Coronary artery (tissue), 2 donors: ENCODE results near the gene LIPA.

Experiments used
- DNase-seq: peaks from one replicate; pipeline ENCODE4 v3.0.0-alpha.2; 2017; ENCODE audit warnings: low spot score
- H3K27ac ChIP-seq, 2 donors: fragments of 200-600 bp; sonication (generic); one replicate each; pipeline ENCODE4 v1.5.1; 2016 to 2019
- H3K4me3 ChIP-seq: fragments of 200-600 bp; sonication (generic); 2 replicates; pipeline ENCODE4 v1.5.1; 2016; ENCODE audit warnings: mild to moderate bottlenecking, moderate library complexity
- TF ChIP-seq, protein P1 (sequence below): fragments of 200-600 bp; sonication (generic); IDR thresholded peaks from one replicate; pipeline ENCODE4 v1.5.1; 2019; ENCODE audit warnings: antibody characterized with exemption

LIPA gene

DNA sequence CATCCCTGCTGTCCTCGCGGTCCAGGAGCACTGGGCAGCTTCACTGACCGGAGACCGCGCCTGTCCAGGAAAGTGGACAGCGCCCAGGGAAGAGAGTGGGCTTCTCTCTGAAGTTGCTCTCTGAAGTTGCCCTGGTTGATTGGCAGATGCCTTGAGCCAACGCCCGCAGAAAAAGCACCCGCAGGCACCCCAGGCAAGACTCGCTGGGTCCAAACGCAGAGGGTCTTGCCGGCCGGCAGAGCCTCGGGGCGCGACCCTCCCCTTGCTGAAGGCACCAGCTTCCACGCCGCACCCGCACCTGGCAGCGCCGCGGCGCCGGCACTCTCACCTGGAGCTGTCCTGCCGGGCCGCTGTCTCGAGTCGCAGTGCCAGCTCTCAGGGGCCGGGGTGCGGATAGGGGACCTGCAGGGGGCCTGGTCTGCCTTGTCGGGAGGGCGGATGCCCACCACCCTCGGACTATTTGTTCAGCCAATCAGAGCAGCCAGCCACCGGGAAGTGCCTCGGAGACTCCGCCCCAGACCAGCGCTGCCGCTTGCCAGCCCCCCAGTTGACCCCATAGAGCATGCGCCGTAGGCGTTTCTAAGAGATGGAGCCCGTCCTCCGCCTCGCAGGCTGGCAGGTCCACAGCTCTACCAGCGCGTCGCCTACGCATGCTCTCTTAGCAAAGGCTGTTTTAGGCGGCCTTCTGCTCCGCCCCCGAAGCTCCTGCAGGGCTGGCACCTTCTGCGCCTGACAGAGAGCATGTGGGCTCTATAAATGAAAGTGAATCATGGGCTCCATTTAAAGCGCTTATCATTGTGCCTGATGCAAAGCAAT, at the start of gene LIPA:
Gene LIPA (minus strand): TSS at position 367 of the 816 bp plus-strand sequence. CDS start 4,127 bp downstream, outside the sequence.
- peak within 1 kb of the TSS; percentile 87 for H3K4me3 ChIP-seq
- DNase-seq, result peak; percentile 97
- TF ChIP-seq, protein P1, sequence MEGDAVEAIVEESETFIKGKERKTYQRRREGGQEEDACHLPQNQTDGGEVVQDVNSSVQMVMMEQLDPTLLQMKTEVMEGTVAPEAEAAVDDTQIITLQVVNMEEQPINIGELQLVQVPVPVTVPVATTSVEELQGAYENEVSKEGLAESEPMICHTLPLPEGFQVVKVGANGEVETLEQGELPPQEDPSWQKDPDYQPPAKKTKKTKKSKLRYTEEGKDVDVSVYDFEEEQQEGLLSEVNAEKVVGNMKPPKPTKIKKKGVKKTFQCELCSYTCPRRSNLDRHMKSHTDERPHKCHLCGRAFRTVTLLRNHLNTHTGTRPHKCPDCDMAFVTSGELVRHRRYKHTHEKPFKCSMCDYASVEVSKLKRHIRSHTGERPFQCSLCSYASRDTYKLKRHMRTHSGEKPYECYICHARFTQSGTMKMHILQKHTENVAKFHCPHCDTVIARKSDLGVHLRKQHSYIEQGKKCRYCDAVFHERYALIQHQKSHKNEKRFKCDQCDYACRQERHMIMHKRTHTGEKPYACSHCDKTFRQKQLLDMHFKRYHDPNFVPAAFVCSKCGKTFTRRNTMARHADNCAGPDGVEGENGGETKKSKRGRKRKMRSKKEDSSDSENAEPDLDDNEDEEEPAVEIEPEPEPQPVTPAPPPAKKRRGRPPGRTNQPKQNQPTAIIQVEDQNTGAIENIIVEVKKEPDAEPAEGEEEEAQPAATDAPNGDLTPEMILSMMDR, result no peak
- H3K27ac ChIP-seq, result peak within 1 kb of the TSS; percentile 75 to 89

DNA sequence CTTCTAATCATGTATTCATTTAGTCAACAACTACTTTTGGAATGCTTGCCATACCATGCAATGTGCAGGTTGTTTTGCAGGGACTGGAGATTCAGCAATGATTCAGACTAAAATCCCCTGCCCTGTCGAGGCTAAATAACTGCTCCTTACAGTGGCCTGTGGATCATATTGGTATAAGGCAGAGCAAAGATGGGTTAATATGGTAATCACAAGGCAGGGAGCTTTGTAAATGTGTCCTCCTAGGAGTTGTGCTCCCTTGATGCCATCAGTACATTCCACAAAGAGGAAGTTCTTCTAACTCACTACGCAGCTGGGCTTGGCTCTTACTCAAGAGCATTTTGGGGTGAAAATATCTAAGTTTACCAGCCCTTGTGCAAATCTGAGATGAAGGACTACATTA, 49.7 kb upstream of the LIPA start:
- TF ChIP-seq, protein P1, result no peak
- peak overlapping the region; percentile 82 to 87 for H3K27ac ChIP-seq
- peak overlapping the region; percentile 66 for H3K4me3 ChIP-seq
- DNase-seq, result no peak

DNA sequence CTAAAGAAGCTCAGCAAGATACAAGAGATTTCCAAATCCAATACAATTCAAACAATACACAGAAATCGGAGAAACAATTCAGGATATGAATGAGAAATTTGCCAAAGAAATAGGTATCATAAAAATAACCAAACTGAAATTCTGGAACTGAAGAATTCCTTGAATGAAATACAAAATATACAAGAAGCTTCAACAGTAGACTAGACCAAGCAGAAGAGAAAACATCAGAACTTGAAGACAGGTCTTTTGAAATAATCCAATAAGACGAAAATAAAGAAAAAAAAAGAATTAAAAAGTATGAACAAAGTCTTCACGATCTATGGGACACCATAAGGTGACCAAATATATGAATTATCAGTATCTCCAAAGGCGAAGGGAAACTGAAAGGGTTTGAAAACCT, 47.5 kb upstream of the LIPA start:
- no peak for DNase-seq
- H3K4me3 ChIP-seq, result no peak overlapping the region
- H3K27ac ChIP-seq, result no peak overlapping the region
- TF ChIP-seq, protein P1, result no peak

DNA sequence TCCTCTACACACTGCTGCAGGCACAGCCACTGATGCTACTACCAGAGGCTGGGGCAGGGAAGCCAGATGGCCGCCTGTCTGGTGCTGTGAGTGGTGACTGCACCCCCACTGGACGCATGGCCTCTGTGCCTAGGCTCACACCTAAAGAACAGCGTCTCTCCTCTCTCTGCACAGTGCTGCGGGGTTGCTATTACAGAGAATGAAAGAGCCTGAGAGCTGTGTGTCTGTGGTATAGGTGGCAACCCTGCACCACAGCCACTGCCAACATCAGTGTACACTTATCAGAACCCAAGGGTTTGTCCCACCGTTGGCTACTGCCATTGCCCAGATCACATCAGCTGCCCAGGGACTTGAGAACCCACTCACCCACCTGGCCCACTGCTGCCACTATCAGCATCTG, 46.2 kb upstream of the LIPA start:
- TF ChIP-seq, protein P1, result no peak
- H3K4me3 ChIP-seq, result no peak overlapping the region
- H3K27ac ChIP-seq, result no peak overlapping the region
- no peak for DNase-seq

DNA sequence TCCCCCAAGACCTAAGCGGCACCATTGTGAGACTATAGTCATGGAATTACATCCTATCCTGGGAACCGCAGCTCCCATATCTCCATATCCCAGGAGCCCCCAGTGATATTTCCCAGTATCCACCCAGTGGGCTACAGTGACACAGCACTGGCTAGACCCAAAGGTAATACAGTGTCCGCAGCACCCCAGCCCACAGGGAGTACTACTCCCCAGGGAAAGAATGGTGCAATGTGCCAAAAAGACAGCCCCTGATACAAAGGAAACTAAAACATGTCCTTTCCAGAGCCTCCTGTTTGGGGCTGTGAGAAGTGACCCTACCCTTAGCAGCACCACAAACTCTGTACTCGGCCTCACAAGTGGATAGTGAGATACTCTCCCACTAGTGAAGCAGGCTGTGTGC, 45.8 kb upstream of the LIPA start:
- TF ChIP-seq, protein P1, result no peak
- Histone ChIP-seq H3K4me3 (no peak overlapping the region), H3K27ac (no peak overlapping the region)
- no peak for DNase-seq

DNA sequence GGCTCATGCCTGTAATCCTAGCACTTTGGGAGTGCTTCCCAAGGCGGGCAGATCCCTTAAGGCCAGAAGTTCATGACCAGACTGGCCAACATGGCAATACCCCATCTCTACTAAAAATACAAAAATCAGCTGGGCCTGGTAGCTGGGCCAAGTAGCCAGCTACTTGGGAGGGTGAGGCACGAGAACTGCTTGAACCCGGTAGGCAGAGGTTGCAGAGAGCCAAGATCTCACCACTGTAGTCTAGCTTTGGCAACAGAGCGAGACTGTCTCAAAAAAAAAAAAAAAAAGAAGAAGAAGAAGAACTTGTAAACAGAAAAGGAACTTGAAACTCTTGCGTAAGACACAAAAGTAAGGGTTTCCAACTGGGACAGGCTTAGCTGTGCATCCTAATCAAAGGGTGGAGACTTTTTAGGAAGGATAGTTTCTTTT, 44.7 kb upstream of the LIPA start:
- DNase-seq, result no peak
- TF ChIP-seq, protein P1, result no peak
- H3K4me3 ChIP-seq, result no peak overlapping the region
- H3K27ac ChIP-seq, result peak overlapping the region; percentile 70 to 71

DNA sequence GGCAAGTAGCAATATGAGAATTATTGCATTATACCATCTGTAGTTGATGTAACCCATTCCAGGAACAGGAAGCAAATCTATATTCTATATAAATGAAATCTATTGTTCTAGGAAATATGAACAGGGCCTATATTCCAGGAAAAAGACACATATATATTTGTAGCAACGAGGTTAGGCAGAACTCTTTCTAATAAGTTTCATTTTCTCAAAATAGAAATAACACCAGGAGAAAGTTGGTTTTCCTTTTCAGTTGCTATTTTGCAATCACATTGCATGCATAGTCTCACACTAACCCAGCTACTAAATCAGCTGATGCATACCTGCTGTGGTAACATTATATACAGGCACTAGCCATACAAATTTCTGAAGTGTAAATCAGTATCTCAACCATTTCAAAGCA, 44.0 kb upstream of the LIPA start:
- Histone ChIP-seq H3K27ac (peak overlapping the region; percentile 70 to 71), H3K4me3 (peak overlapping the region; percentile 5)
- no peak for DNase-seq
- TF ChIP-seq, protein P1, result no peak
